ENCODE results near the gene CAMTA1.
A peak's percentile ranks its signal among the peaks of the same experiment; 100 is the strongest.

CAMTA1 gene

DNA sequence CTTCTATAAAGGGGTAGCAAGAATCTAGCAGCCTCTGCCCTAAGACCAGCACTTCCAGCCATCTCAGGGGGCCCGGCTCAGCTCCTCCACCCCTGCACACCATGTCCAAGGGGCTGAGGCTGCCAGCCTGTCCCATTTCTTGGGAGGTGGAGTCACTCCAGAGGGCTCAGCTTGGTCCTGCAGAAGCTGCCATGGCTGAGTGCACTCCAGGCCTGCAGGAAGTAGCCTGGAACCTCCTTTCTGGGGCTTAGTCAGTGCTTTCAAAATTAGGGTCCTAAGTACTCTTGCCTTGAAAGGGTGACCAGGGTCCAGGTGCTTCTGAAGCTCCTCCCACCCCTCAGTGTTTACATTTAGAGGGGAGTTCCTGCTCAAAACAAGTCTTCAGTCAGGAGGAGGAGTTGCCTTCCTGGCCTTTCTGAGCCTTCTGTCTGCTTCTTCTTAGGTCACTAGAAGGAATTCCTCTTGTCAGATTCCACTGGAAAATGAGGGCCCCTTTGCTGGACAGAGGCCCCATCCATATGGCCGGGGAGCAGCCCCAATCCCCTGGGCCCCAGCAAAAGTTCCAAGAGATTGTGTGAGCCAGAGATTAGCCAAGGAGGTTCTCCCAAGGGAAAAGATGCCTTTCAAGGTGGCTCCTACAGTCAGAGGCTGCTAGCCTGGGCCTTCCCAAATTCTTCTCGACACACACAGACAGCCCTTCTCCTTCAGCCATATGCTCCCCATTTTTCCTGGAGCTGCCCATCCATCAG, 857.7 kb downstream of the CAMTA1 start:
- DNase-seq: no peak

DNA sequence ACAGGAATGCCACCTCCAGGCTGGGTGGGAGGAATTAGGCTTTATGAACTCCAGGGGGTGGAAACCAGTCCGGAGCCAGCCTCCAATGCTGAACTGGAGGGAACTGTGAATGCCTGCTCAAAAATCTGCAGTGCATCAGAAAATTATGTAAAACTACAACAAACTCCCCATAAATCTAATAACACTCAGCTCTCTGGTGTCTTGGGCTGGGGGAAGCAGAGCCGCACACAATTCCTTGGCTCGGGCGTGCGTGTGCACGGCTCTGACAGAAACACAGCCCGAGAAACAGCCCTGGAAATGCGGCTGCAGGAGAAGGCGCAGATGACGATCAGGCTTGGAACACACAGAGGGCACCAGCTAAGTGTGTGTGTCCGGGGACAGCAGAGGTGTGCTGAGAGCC, 858.3 kb downstream of the CAMTA1 start:
- no peak for DNase-seq

DNA sequence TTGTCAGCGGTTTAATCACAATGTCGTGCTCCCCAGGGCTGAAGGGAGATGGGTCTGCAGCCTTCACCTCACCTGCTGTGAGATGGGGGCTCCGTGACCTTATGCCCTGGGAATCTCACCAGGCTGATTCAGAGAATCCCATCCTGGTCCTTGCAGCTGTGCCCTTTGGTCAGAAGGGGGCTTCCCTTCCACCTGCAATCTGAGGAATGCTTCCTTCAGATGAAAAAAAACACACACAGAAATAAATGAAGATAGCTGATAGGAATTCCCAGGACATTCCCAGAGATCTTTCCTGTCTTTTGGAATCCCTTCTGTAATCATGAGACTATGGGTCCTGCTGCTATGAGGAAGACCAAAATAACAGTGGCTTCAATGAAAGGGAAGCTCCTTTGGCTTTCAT, 858.8 kb downstream of the CAMTA1 start:
- no peak for DNase-seq

DNA sequence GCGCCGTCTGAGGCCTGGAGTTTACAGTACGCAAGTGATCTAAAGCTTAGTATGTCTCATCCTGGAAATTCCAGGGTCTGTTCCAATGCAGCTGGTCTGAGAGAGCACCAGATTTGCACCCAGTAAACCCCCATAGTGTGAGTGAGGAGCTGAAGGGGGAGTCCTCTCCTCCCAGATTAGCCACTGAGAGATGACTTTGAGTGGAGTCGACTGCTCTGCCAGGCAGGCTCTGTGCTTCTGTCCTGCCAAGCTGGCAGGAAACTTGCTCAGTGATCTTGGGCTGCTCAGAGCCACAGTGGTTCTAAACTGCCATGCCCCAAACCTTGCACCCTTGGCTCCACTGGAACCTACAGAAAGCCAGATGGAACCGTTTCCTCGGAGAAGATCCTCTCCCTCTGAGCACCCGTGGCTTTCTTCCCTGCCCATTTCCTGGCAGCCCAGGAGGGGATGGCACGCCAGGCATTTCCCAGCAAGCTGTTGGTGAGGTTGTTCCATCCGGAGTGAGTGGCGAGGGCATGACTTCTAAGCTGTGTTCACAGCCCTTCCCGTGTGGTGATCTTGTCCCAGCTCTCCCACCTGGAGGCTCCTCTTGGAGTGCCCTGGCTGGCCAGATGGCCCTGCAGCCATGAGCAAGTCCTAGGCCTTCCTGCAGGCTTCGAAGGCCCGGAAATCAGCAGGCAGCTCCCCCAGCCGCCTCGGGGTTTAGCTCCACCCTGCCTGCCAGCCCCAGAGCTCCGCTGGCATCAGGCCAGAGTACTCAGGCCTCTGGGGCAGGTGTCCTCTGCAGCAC, 859.9 kb downstream of the CAMTA1 start:
- peak in 20 of 51 donors; percentile 7 to 50 (median 21) for DNase-seq

DNA sequence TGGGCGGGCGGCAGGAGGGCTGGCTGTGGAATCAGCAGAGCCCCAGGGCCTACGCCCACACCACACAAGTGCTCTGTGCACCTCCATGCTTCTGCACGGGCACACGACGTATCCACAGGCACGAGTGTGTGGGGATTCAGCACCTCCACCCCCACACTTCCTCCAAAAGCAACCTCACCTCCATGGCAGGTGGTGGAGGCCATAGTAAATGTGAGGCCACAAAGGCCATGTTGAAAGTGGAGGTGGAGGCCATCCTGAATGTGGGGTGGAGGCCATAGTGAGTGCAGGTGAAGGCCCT, 860.4 kb downstream of the CAMTA1 start:
- no peak for DNase-seq

DNA sequence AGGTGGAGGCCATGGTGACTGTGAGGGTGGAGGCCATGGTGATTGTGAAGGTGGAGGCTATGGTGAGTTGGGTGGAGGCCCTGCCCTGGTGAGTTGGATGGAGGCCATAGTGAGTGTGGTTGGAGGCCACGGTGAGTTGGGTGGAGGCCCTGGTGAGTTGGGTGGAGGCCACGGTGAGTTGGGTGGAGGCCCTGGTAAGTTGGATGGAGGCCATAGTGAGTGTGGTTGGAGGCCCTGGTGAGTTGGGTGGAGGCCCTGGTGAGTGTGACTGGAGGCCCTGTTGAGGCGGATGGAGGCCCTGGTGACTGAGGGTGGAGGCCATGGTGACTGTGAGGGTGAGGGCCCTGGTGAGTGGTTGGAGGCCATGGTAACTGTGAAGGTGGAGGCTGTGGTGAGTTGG, 860.9 kb downstream of the CAMTA1 start:
- no peak for DNase-seq

DNA sequence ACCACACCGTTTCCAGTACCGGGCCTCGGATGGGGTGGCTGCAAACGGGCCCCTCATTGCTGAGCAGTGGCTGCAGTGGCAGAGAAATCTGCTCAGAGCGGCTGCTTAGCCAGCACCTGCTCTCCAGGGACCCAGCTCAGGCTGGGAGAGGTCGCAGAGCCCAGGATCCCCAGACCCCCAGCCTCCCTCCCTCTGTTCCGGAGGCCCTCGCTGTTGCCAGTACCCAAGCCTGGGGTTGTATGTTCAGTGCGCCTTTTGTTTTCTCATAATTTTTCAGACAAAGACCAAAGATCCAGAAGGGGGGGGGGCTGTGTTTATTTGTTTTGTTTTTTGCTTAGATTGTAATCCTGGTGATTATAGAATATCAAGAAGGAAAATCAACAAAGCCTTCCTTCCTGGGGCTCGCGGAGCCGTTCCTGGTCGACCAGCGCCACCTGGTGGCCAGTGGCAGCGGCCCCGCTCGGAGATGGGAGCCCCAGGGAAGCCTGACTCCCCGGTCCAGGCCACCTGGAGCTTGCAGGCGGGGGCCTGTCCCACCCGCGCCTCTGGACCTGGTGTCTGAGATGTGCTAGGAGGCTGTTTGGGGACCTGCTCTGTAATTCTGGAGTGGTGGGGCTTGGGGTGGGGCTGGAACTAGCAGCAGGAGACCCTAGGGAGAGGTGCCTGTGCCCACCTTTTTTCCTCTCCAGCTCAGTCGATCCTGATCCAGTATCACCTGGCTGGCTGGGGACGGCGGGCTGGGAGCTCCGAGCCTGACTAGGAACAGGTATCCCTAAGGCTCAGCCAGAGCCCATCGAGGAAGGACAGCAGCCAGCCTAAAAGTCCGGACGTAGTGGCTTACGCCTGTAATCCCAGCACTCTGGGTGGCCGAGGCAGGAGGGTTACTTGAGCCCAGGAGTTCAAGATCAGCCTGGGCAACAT, 862.0 kb downstream of the CAMTA1 start:
- peak in 46 of 51 donors; percentile 7 to 80 (median 40) for DNase-seq

DNA sequence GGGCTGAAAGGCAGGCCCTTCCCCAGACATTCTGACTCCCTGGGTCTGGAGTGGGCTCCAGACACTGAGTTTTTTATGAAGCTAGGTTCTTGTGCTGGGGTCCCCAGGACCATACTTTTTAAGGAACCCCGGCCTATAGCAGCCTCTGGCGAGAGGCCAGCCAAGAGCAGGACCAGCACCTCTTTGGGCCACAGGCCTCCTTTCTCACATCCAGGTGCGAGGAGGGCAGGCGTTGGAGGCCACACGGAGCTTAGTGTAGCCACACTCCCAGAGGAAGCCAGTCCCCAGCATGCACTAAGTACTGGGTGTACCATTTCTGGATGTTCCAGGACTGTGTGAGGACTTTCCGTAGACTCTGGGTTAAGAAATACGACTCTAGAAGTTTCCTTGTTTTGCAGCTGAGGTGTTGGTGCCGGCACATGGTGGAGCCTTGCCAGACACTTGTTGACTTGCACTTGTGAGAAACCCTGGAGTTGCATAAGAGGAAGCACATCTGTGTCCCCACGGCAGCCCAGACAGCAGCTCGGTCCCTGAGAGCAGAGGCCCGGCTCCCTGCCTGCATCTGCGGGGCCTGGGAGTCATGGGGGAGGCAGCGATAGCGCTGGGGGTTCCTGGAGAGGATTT, 863.6 kb downstream of the CAMTA1 start:
- DNase-seq: peak in 1 of 51 donors; percentile 7

DNA sequence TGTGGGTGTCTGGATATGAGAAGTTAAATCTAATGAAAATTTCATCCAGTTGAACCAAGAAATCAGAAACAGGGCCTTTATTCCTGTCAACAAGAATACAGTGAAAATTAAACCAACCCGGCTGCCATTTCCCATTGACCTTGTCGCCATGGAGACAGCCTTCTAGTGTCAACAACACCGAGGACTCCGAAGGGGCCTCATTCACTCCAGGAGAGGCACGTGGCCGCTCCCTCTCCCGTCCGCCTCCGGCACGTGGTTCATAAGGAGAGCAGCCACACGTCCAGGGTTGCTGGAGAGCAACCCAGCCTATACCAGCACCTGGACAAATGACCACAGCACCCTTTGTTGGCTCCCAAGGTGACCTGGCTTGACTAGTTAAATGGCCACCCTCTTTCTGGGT, 865.5 kb downstream of the CAMTA1 start:
- peak in 11 of 51 donors; percentile 7 to 46 (median 24) for DNase-seq

DNA sequence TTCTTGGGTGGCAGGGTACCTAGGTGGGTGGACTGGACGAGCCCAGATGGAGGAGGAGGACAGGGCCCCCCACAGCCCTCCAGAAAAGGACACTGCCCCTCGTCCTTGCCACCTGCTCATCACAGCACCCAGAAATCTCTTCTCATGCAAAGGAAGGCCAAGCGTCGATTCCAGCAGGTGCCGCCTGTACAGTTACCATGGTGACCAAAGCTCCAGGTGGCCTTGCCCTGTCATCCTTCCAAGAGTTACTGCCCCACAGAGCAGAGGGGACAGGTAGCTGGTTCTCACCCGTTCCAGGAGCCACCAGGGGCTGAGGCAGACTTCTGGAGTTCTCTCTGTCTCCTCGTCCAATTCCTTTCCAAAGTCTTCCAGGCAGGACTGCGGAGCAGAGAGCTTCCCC, 865.9 kb downstream of the CAMTA1 start:
- DNase-seq: no peak

DNA sequence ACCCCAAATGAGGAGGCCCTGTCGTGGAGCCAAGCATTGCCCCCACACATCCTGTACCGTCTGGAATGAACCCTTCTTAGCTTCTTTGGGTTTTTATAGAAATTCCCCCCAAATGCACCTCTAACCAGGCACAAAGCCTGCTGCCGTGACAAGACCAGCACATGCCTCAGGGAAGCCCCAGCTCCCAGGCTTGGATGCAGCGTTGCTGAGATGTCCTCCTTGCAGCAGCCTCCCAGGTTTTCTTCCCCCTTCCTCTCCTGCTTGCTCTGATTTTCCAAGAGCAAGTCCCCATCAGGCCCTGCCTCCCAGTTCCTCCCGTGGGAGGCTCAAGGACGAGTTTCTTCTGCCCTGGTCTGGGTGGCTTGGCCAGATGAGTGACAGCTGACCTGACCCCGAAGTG, 866.8 kb downstream of the CAMTA1 start:
- no peak for DNase-seq

DNA sequence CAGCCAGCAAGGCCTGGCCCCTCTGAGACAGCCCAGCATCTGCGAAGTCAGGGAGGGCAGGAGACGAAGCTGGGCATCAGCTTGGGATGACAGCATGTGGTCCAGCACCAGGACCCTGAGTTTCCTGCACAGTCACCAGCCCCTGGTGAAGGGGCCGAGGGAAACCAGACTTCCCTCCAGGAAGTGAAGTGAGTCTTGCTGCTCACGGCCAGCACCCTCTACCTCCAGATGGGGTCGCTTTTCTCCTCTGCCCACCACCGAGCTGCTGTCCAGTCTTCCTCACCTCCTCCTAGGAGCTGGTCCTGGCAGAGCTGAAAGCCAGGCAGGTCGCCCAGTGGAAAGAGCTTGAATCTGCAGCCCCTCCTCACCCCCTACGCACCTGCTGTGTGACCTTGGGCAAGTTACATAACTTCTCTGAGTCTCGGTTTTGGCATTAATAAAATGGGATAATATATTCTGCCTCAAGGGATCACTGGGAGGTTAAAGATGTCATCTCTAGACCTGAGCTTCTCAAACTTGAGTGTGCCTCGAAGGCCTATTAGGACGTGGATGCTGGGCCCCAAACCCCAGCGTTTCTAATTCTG, 867.4 kb downstream of the CAMTA1 start:
- DNase-seq: no peak

DNA sequence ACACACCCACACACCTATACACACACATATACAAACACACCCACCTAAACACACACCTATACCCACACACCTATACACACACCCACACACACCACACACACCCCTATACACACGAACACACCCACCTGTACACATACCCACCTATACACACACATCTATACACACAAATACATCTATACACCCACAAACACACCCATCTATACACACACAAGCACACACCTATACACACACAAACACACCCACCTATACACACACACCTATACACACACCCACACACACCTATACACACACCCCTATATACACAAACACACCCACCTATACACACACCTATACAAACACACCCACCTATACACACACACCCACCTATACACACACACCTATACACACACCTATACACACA, 869.5 kb downstream of the CAMTA1 start:
- DNase-seq: no peak

DNA sequence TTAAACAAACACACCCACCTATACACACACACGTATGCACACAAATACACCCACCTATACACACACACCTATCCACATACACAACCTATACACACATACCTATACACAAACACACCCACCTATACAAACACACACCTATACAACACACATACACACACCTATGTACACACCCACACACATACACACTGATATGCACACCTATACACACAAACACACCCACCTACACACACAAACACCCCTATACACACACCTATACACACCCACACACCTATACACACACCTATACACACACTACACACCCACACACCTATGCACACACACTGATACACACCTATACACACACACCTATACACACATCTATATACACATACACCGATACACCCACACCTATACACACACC, 870.1 kb downstream of the CAMTA1 start:
- DNase-seq: no peak

DNA sequence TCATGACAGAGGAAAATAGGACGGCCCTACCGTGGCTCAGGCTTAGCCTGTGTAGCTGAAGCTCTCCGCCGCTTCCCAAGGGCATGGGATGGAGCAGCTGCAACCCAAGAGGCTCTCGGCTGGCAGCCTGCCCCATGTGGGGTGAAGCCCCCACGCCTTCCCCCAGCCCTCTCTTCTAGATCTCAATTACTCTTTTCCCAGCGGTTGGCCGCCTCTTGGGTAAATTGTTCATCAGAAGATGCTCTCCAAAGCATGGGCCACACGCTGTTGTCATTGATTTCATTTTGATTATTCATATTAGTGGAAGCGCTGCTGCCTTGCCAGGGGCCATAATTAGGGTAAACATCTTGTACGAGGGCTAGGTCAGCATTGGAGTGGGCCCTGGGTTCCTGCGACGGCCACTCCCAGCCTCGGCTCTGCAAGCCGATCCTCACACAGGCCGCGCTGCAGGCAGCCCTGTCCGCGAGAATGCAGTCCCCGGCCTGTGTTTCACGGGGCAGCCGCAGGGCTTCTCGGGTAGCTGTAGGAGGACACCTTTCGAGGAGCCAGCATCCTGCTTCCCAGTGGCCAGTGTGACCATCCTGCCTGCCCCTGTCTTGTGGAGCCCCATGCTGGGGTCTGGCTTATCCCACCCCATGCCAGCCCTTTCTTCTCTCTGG, 871.4 kb downstream of the CAMTA1 start:
- no peak for DNase-seq

DNA sequence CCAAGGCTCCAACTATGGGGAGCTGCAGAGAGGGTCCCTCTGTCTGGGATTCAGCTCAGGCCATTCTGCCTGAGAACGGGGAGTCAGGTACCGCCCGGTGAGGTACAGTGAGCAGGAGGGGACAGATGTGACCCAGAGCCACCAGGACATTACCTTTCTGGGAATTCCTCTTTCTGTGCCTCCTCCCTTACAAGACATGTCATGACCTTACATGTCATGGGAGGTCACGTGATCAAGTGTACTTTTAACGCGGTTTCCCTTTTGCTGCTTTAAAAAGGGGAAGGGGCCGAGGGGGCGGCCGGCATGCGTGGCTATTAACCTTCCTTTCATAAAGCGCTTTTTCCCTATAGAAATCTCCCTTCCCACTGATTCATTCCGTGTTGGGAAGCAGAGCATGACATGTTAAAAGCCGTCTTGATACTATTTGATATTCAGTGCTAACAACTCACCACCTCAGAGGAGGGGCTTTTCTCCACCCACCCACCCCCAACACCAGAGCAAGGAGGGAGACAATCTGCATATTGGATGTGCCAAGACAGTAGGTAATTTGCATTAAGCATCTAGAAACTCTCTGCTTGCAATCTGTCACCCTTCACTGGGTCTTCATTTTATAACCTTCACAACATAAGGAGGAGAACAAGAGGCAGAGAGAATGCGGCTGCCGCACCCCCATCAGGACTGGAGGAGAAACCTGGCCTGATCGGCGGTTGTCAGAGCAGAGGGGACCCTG, 872.2 kb downstream of the CAMTA1 start:
- DNase-seq: peak in 1 of 51 donors; percentile 43

DNA sequence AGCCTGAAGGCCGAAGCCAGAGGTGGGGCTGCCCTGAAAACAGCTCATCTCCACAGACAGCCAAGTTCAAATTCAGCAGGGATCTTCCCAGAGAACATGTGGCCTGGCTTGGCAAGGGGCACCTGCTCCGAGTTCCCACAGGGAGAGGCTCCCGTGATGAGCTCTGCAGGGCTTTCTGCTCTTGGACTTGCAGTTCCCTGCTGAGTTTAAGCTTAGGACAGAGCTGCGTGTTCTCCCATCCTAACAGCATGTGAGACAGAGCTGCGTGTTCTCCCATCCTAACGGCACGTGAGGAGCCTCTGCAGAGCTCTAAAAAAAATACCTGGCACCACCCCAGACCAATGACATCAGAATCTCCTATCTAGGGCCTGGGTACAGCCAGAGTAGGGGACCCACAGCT, 872.8 kb downstream of the CAMTA1 start:
- peak in 1 of 51 donors; percentile 36 for DNase-seq

DNA sequence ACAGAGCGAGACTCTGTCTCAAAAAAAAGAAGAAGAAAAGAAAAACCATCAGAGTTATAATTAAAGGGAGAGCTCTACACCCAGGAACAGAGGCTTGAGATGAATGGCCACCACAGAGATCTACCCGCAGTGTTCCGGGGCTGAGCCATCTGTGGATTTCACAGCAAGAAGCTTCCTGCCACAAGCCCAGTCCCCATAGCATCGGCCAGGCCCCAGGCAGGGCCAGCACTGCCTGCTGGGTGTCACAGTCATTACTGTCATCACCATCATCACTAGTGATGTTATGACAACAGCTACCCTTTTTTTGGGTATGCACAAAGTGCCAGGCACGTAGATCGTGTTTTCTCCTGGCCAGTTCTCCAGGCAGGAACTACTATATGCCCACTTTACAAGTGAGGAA, 874.3 kb downstream of the CAMTA1 start:
- no peak for DNase-seq

DNA sequence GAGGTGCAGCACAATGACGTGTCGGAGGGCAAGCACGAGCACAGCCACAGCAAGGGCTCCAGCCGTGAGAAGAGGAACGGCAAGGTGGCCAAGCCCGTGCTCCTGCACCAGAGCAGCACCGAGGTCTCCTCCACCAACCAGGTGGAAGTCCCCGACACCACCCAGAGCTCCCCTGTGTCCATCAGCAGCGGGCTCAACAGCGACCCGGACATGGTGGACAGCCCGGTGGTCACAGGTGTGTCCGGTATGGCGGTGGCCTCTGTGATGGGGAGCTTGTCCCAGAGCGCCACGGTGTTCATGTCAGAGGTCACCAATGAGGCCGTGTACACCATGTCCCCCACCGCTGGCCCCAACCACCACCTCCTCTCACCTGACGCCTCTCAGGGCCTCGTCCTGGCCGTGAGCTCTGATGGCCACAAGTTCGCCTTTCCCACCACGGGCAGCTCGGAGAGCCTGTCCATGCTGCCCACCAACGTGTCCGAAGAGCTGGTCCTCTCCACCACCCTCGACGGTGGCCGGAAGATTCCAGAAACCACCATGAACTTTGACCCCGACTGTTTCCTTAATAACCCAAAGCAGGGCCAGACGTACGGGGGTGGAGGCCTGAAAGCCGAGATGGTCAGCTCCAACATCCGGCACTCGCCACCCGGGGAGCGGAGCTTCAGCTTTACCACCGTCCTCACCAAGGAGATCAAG, 878.3 kb downstream of the CAMTA1 start:
- DNase-seq: no peak

Data from hypothalamus (tissue), 51 donors.